Keratinocyte (primary cell): ENCODE measurements around the gene MAPRE3. TPM values are rescaled to one million over a fixed set of nuclear protein-coding genes. Genes with fewer than 3 reads are reported as not detected.

Source experiments
- DNase-seq: peaks from one replicate; pipeline ENCODE4 v3.0.0-alpha.2; 2011; ENCODE audit warnings: low read depth, missing footprints, low spot score
- FAIRE-seq: peaks from 2 replicates; lab custom pipeline; 2011; peaks lifted over from hg19 to GRCh38; lab: Jason Lieb, UNC
- H2AFZ ChIP-seq: 2 replicates; pipeline ENCODE4 v1.6.0; 2012; ENCODE audit warnings: low read length, control low read depth, inconsistent platforms; ENCODE audit not compliant: control insufficient read depth
- H3K27ac ChIP-seq: 2 replicates; pipeline ENCODE4 v1.5.1; 2011; ENCODE audit warnings: low read length; ENCODE audit not compliant: control insufficient read depth, insufficient read depth
- H3K27me3 ChIP-seq: 3 replicates; pipeline ENCODE4 v1.6.0; 2011; ENCODE audit warnings: low read length; ENCODE audit not compliant: control insufficient read depth, insufficient read depth; ENCODE audit errors: extremely low read depth
- H3K36me3 ChIP-seq, 2 experiments: 2 replicates in 1 of 2; 3 replicates in 1 of 2; pipeline ENCODE4 v1.5.1; 2011; ENCODE audit warnings: low read length in 2 of 2, mild to moderate bottlenecking in 1 of 2; ENCODE audit not compliant: control insufficient read depth in 2 of 2, insufficient read depth in 2 of 2; ENCODE audit errors: extremely low read depth in 1 of 2
- H3K4me1 ChIP-seq: 3 replicates; pipeline ENCODE4 v1.5.1; 2011; ENCODE audit warnings: low read length; ENCODE audit not compliant: control insufficient read depth, insufficient read depth; ENCODE audit errors: extremely low read depth
- H3K4me2 ChIP-seq: 3 replicates; pipeline ENCODE4 v1.6.0; 2011; ENCODE audit warnings: low read depth, low read length; ENCODE audit not compliant: control insufficient read depth, insufficient read depth; ENCODE audit errors: extremely low read depth
- H3K4me3 ChIP-seq, 3 experiments: fragments of 200-600 bp in 1 of 3; sonication (generic) in 1 of 3; 2 replicates in 2 of 3; 3 replicates in 1 of 3; pipeline ENCODE4 v1.5.1; 2011 to 2016; ENCODE audit warnings: low read length in 3 of 3, mild to moderate bottlenecking in 3 of 3, control low read depth in 2 of 3, inconsistent platforms in 1 of 3, low read depth in 1 of 3, mixed read lengths in 1 of 3, mixed run types in 1 of 3, moderate library complexity in 1 of 3; ENCODE audit not compliant: control insufficient read depth in 2 of 3, insufficient read depth in 2 of 3; ENCODE audit errors: extremely low read depth in 1 of 3
- H3K79me2 ChIP-seq: 2 replicates; pipeline ENCODE4 v1.6.0; 2012; ENCODE audit warnings: low read length; ENCODE audit not compliant: control insufficient read depth, insufficient read depth
- H3K9ac ChIP-seq: 3 replicates; pipeline ENCODE4 v1.6.0; 2011; ENCODE audit warnings: low read length; ENCODE audit not compliant: control insufficient read depth, insufficient read depth; ENCODE audit errors: extremely low read depth
- H3K9me1 ChIP-seq: 3 replicates; pipeline ENCODE4 v1.6.0; 2011; ENCODE audit warnings: low read length; ENCODE audit not compliant: control insufficient read depth, insufficient read depth; ENCODE audit errors: extremely low read depth
- H3K9me3 ChIP-seq: 2 replicates; pipeline ENCODE4 v1.5.1; 2012; ENCODE audit warnings: low read depth, low read length; ENCODE audit not compliant: control insufficient read depth
- H4K20me1 ChIP-seq: 3 replicates; pipeline ENCODE4 v1.6.0; 2011; ENCODE audit warnings: low read length; ENCODE audit not compliant: control insufficient read depth, insufficient read depth; ENCODE audit errors: extremely low read depth
- CTCF ChIP-seq, 3 experiments: IDR thresholded peaks in 1 of 3; conservative IDR thresholded peaks in 1 of 3; optimal IDR thresholded peaks in 1 of 3; 2 replicates in 2 of 3; 3 replicates in 1 of 3; pipeline versions ENCODE3 to v1.5.1; 2011; ENCODE audit warnings: low read length in 3 of 3, mild to moderate bottlenecking in 3 of 3, moderate library complexity in 2 of 3, control low read depth in 1 of 3, inconsistent platforms in 1 of 3; ENCODE audit not compliant: insufficient read depth in 2 of 3; ENCODE audit errors: extremely low read depth in 1 of 3
- EZH2 ChIP-seq: IDR thresholded peaks from one replicate; pipeline ENCODE4 v1.6.1; 2012; ENCODE audit warnings: inconsistent platforms, mild to moderate bottlenecking, low read length, moderate library complexity
- dilution Hi-C: fragments of 300-500 bp; cut with MboI; formaldehyde crosslinking; loops from one replicate; pipeline ENCODE4 v1.7.0; 2020; ENCODE audit warnings: low sequenced_read_pairs; ENCODE audit not compliant: extremely low pct_ligation_motif_present
- polyA plus RNA-seq, 5 experiments: library from polyadenylated mRNA; depleted of rRNA in 3 of 5; stranded (reverse) in 3 of 5; stranded (forward) in 1 of 5; unstranded in 1 of 5; fragments of >200 nt; gene quantifications; 1 replicate in 1 of 5; 2 replicates in 3 of 5; 3 replicates in 1 of 5; pipeline versions ENCODE4 v1.2.1 to v1.2.3, GENCODE V29; 2011 to 2012; ENCODE audit warnings: missing spikeins in 2 of 5, low read depth in 1 of 5, low replicate concordance in 1 of 5

MAPRE3 gene
- polyA plus RNA-seq, 1 donor (not counting 4 experiments of a cell fraction or from before 2014, with no cell fraction given): 12.6 TPM

- TF ChIP-seq EZH2 (no peak), CTCF (optimal IDR thresholded peaks at IDR 0.05 in 1 of 3, IDR thresholded peaks at IDR 0.05 in 1 of 3, conservative IDR thresholded peaks at IDR 0.05 in 1 of 3; ENCODE audit: extremely low read depth in 1 of 3, insufficient read depth in 2 of 3, low read length in 3 of 3) (no peak)
- Histone ChIP-seq H3K9me3 (no peaks in the 10 kb centered on the region), H2AFZ (no peak overlapping the region)
Observed at GRCh38 chr2:26925100-26925791, 45.2 kb upstream of the MAPRE3 start.

GRCh38 chr2:26927221-26927620 lies 43.2 kb upstream of the MAPRE3 start:
- TF ChIP-seq EZH2 (no peak), CTCF (optimal IDR thresholded peaks at IDR 0.05 in 1 of 3, IDR thresholded peaks at IDR 0.05 in 1 of 3, conservative IDR thresholded peaks at IDR 0.05 in 1 of 3; ENCODE audit: extremely low read depth in 1 of 3, insufficient read depth in 2 of 3, low read length in 3 of 3) (no peak)
- Histone ChIP-seq H3K4me3 (no peak overlapping the region), H3K9me3 (no peaks in the 10 kb centered on the region), H3K4me2 (no peak overlapping the region), H3K27ac (no peak overlapping the region), H3K36me3 (no peaks in the 10 kb centered on the region), H3K9me1 (no peaks in the 10 kb centered on the region), H2AFZ (no peak overlapping the region), H3K4me1 (no peaks in the 10 kb centered on the region), H3K79me2 (no peaks in the 10 kb centered on the region), H3K27me3 (peaks cover 9% of the 10 kb centered on the region), H4K20me1 (no peaks in the 10 kb centered on the region), H3K9ac (no peak overlapping the region)
- dilution Hi-C loops: no loop called here
- FAIRE-seq: no peak
- no peak for DNase-seq

More at GRCh38 chr2:26925100-26925791, 45.2 kb upstream of the MAPRE3 start:
- Histone ChIP-seq H3K4me3 (no peak overlapping the region), H3K79me2 (no peaks in the 10 kb centered on the region), H3K36me3 (no peaks in the 10 kb centered on the region), H3K9me1 (no peaks in the 10 kb centered on the region), H3K9ac (no peak overlapping the region), H3K27me3 (peaks cover 15% of the 10 kb centered on the region), H4K20me1 (no peaks in the 10 kb centered on the region), H3K4me1 (no peaks in the 10 kb centered on the region), H3K27ac (no peak overlapping the region), H3K4me2 (no peak overlapping the region)
- DNase-seq (no peak), FAIRE-seq (no peak)
- dilution Hi-C loops: no loop called here
